WTC11 (cell line): Measurements from ENCODE around the gene ABI3. TPM values are rescaled to one million over a fixed set of nuclear protein-coding genes. Genes with fewer than 3 reads are reported as not detected.

Experiments
- ATAC-seq: fragments of 200-7000 bp; cut with Tn5 transposase; 2 replicates; pipeline ENCODE4 v1.10.0; 2021; ENCODE audit warnings: mild to moderate bottlenecking, moderate library complexity
- CTCF ChIA-PET: fragments of 300-600 bp; sonication (Branson Sonifier 250); formaldehyde crosslinking; loops from one replicate; lab custom pipeline; 2021; ENCODE audit warnings: antibody characterized with exemption; lab: Charles Lee
- POLR2A ChIA-PET: fragments of 350-600 bp; sonication (Branson Sonifier 250); formaldehyde crosslinking; loops from one replicate; lab custom pipeline; 2021; ENCODE audit warnings: antibody characterized with exemption; lab: Charles Lee
- DNase-seq: peaks from one replicate; pipeline ENCODE4 v3.0.0; 2021; ENCODE audit warnings: low spot score
- H3K27ac Mint-ChIP-seq: 2 replicates; pipeline ENCODE4 v1.8.0; 2021; ENCODE audit warnings: mixed read lengths
- H3K27me3 Mint-ChIP-seq: 2 replicates; pipeline ENCODE4 v1.8.0; 2021; ENCODE audit warnings: low read depth, mild to moderate bottlenecking, moderate library complexity, mixed read lengths
- H3K36me3 Mint-ChIP-seq: 2 replicates; pipeline ENCODE4 v1.8.0; 2021; ENCODE audit warnings: mixed read lengths
- H3K4me1 Mint-ChIP-seq: 2 replicates; pipeline ENCODE4 v1.8.0; 2022; ENCODE audit warnings: mixed read lengths
- H3K4me3 Mint-ChIP-seq: 2 replicates; pipeline ENCODE4 v1.8.0; 2021; ENCODE audit warnings: mild to moderate bottlenecking, moderate library complexity, mixed read lengths
- H3K9me3 Mint-ChIP-seq: 2 replicates; pipeline ENCODE4 v1.8.0; 2021; ENCODE audit warnings: mixed read lengths
- ARID4B ChIP-seq: sonication (generic); formaldehyde crosslinking; IDR thresholded peaks from 2 replicates; pipeline ENCODE4 v1.8.0; 2023; ENCODE audit warnings: missing genetic modification reagents, mild to moderate bottlenecking, borderline replicate concordance
- ATF1 ChIP-seq: sonication (generic); formaldehyde crosslinking; IDR thresholded peaks from 2 replicates; pipeline ENCODE4 v1.8.1; 2023; ENCODE audit warnings: mild to moderate bottlenecking, moderate library complexity, missing genetic modification reagents
- E2F4 ChIP-seq: sonication (generic); formaldehyde crosslinking; IDR thresholded peaks from 2 replicates; pipeline ENCODE4 v1.8.1; 2022; ENCODE audit warnings: low read depth, mild to moderate bottlenecking, moderate library complexity, missing genetic modification reagents, borderline replicate concordance
- ETV6 ChIP-seq: sonication (generic); formaldehyde crosslinking; IDR thresholded peaks from 2 replicates; pipeline ENCODE4 v1.8.1; 2022; ENCODE audit warnings: mild to moderate bottlenecking, missing genetic modification reagents
- HMGA2 ChIP-seq: fragments of 250-450 bp; sonication (Bioruptor Pico); IDR thresholded peaks from 2 replicates; pipeline ENCODE4 v1.4.0; 2021; ENCODE audit warnings: mild to moderate bottlenecking, moderate library complexity
- NFE2L1 ChIP-seq: sonication (generic); formaldehyde crosslinking; IDR thresholded peaks from 2 replicates; pipeline ENCODE4 v1.8.1; 2023; ENCODE audit warnings: missing genetic modification reagents
- RELA ChIP-seq: sonication (generic); formaldehyde crosslinking; IDR thresholded peaks from 2 replicates; pipeline ENCODE4 v1.8.1; 2022; ENCODE audit warnings: missing genetic modification reagents, mild to moderate bottlenecking, borderline replicate concordance
- SMAD3 ChIP-seq: sonication (generic); formaldehyde crosslinking; IDR thresholded peaks from 2 replicates; pipeline ENCODE4 v1.8.0; 2022; ENCODE audit warnings: missing genetic modification reagents, mild to moderate bottlenecking, borderline replicate concordance
- STAT6 ChIP-seq: sonication (generic); formaldehyde crosslinking; conservative IDR thresholded peaks from 2 replicates; pipeline ENCODE4 v1.8.1; 2023; ENCODE audit warnings: mild to moderate bottlenecking, low read depth, missing genetic modification reagents, moderate library complexity
- USF2 ChIP-seq: sonication (generic); formaldehyde crosslinking; IDR thresholded peaks from 2 replicates; pipeline ENCODE4 v1.8.1; 2023; ENCODE audit warnings: mild to moderate bottlenecking, missing genetic modification reagents, moderate library complexity
- ZNF219 ChIP-seq: sonication (generic); formaldehyde crosslinking; IDR thresholded peaks from 2 replicates; pipeline ENCODE4 v1.8.0; 2023; ENCODE audit warnings: missing genetic modification reagents, mild to moderate bottlenecking, borderline replicate concordance
- ZNF532 ChIP-seq: fragments of 250-450 bp; sonication (Bioruptor Pico); IDR thresholded peaks from 2 replicates; pipeline ENCODE4 v1.9.0; 2021; ENCODE audit warnings: mild to moderate bottlenecking, borderline replicate concordance
- total RNA-seq: library from RNA; stranded (reverse); gene quantifications from 3 replicates; pipeline ENCODE4 v1.2.3, GENCODE V29; 2021
- TF ChIP-seq, protein P1 (sequence below): sonication (generic); formaldehyde crosslinking; IDR thresholded peaks from 2 replicates; pipeline ENCODE4 v1.8.0; 2023; ENCODE audit warnings: mild to moderate bottlenecking, missing genetic modification reagents
- TF ChIP-seq, protein P2 (sequence below): sonication (generic); formaldehyde crosslinking; IDR thresholded peaks from 2 replicates; pipeline ENCODE4 v1.8.1; 2022; ENCODE audit warnings: missing genetic modification reagents, borderline replicate concordance
- TF ChIP-seq, protein P3 (sequence below): sonication (generic); formaldehyde crosslinking; conservative IDR thresholded peaks from 2 replicates; pipeline ENCODE4 v1.8.1; 2022; ENCODE audit warnings: mild to moderate bottlenecking, missing genetic modification reagents

Gene ABI3
- total RNA-seq, 1 experiment from 2014 or later, result 1.5 TPM

- no peak overlapping the region for H3K4me3 Mint-ChIP-seq
- no peak for DNase-seq
- ChIA-PET POLR2A (interaction anchor here (0.6 kb wide), 1 partner anchor 76 kb away, joined by 4 read pairs; no protein-coding TSS in a partner anchor), CTCF (interaction anchor here (0.6 to 1.9 kb wide), 15 partner anchors 9 to 1919 kb away, joined by 3 to 10 read pairs (median 3); partner anchors contain the start of gene PHOSPHO1)
- H3K4me1 Mint-ChIP-seq, result no peaks in the 10 kb centered on the region
- TF ChIP-seq, protein P1, sequence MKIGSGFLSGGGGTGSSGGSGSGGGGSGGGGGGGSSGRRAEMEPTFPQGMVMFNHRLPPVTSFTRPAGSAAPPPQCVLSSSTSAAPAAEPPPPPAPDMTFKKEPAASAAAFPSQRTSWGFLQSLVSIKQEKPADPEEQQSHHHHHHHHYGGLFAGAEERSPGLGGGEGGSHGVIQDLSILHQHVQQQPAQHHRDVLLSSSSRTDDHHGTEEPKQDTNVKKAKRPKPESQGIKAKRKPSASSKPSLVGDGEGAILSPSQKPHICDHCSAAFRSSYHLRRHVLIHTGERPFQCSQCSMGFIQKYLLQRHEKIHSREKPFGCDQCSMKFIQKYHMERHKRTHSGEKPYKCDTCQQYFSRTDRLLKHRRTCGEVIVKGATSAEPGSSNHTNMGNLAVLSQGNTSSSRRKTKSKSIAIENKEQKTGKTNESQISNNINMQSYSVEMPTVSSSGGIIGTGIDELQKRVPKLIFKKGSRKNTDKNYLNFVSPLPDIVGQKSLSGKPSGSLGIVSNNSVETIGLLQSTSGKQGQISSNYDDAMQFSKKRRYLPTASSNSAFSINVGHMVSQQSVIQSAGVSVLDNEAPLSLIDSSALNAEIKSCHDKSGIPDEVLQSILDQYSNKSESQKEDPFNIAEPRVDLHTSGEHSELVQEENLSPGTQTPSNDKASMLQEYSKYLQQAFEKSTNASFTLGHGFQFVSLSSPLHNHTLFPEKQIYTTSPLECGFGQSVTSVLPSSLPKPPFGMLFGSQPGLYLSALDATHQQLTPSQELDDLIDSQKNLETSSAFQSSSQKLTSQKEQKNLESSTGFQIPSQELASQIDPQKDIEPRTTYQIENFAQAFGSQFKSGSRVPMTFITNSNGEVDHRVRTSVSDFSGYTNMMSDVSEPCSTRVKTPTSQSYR (CRISPR knock-in tag), result no peak
- no peak for TF ChIP-seq SMAD3 (CRISPR knock-in tag)
- no peak for TF ChIP-seq ATF1 (CRISPR knock-in tag)
- TF ChIP-seq USF2, result no peak
- no peak for TF ChIP-seq NFE2L1
- TF ChIP-seq, protein P2, sequence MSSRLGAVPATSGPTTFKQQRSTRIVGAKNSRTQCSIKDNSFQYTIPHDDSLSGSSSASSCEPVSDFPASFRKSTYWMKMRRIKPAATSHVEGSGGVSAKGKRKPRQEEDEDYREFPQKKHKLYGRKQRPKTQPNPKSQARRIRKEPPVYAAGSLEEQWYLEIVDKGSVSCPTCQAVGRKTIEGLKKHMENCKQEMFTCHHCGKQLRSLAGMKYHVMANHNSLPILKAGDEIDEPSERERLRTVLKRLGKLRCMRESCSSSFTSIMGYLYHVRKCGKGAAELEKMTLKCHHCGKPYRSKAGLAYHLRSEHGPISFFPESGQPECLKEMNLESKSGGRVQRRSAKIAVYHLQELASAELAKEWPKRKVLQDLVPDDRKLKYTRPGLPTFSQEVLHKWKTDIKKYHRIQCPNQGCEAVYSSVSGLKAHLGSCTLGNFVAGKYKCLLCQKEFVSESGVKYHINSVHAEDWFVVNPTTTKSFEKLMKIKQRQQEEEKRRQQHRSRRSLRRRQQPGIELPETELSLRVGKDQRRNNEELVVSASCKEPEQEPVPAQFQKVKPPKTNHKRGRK (CRISPR knock-in tag), result no peak
- no peak for TF ChIP-seq ETV6 (CRISPR knock-in tag)
- no peak for TF ChIP-seq E2F4 (CRISPR knock-in tag)
- TF ChIP-seq ZNF219, result no peak
- TF ChIP-seq, protein P3, sequence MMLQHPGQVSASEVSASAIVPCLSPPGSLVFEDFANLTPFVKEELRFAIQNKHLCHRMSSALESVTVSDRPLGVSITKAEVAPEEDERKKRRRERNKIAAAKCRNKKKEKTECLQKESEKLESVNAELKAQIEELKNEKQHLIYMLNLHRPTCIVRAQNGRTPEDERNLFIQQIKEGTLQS (CRISPR knock-in tag), result no peak
- ATAC-seq, result peak; percentile 50; the same call in 1 of the 2 replicates
- H3K9me3 Mint-ChIP-seq, result no peaks in the 10 kb centered on the region
- H3K36me3 Mint-ChIP-seq, result no peaks in the 10 kb centered on the region
- peaks cover 4% of the 10 kb centered on the region for H3K27me3 Mint-ChIP-seq
- no peak overlapping the region for H3K27ac Mint-ChIP-seq
These were observed 43.6 kb downstream of the ABI3 start for GRCh38 chr17:49254066-49254465.

DNA sequence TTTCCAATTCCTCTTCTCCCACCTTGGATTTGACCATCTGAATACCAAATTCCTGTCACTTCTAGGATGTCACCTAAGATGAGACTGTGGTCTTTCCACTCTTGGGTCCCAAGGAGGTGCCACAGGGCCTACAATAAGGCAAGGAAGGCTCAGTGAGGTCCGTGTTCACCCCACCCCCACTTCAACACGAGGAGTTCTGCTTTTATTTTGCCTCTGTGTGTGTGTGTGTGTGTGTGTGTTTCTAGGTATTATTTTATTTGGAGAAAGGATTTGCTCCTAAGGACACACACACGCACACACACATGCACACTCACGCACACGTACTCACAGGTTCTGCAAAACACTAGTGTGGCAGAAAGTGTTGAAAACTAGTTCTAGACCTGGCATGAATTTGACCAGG is 44.6 kb downstream of the ABI3 start:
- Mint-ChIP-seq H3K36me3 (no peaks in the 10 kb centered on the region), H3K27me3 (peaks cover 14% of the 10 kb centered on the region), H3K4me3 (no peak overlapping the region), H3K4me1 (no peaks in the 10 kb centered on the region), H3K27ac (no peak overlapping the region), H3K9me3 (no peaks in the 10 kb centered on the region)
- ATAC-seq (no peak), DNase-seq (no peak)
- CTCF ChIA-PET, result interaction anchor here (0.6 to 1.9 kb wide), 3 partner anchors 22 to 177 kb away, joined by 4 to 7 read pairs (median 6); no protein-coding TSS in a partner anchor
- POLR2A ChIA-PET, result interaction anchor here (0.5 kb wide), 1 partner anchor 115 kb away, joined by 3 read pairs; no protein-coding TSS in a partner anchor
- TF ChIP-seq STAT6 (CRISPR knock-in tag) (no peak), ZNF532 (CRISPR knock-in tag) (no peak), RELA (no peak), ARID4B (CRISPR knock-in tag) (no peak), HMGA2 (CRISPR knock-in tag) (no peak), NFE2L1 (no peak)
